Measurements from ENCODE around the gene S100A8.

Gene S100A8

DNA sequence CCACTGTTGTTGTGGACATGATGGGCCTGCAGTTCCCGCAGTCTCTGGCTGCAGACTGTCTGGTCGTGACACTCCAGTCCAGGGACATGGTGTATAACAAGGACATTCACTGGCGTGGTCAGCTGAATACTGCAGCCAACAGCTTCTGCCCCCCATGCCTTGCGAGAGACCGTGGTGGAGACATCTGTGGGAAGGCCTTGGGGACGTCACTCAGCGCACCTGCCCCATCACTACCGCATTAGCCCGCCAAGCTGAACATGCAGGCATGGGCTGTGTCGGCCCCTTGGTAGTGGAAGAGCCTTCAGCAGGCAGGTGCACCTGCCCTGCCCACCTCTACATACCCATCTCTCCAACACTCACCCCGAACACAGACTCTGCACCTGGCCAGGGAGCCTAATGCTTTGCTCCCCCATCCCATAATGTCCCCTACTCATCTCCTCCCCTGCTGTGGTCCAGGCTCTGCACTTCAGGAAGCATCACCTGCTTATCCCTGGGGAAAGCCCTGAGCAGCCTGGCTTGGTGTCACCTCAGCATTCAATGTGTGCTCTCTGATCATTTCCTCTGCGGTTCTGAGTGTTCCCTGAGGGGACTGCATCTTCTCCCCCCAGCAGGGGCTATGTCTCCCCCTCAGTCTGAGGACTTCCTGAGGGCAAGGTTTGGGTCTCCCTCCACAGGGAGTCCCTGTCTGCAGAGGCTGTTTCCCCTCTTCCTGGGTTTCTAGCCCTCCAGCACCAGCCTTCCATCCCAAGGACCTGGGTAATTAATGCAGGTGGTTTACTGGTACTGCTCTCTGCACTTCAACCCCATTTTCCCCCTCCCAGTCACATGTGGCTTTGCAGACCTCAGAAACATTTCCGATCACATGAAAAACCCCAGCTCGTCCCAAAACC is 45.4 kb downstream of the S100A8 start:
- no peak for DNase-seq

DNA sequence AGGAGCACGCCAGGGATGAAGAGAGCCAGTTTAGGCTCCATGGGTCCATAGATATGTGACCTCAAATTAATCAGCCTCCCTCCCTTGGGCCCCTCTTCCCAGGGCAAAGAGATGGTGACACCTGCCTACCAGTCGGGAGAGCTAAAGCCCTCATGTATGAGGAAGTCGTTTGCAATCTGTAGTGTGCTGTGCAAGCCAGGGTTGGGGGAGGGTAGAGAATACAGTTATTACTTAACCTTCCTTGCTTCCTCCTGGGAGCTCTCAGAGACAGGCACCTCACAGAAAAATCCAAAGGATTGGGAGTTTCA is 46.2 kb downstream of the S100A8 start:
- DNase-seq, result no peak

DNA sequence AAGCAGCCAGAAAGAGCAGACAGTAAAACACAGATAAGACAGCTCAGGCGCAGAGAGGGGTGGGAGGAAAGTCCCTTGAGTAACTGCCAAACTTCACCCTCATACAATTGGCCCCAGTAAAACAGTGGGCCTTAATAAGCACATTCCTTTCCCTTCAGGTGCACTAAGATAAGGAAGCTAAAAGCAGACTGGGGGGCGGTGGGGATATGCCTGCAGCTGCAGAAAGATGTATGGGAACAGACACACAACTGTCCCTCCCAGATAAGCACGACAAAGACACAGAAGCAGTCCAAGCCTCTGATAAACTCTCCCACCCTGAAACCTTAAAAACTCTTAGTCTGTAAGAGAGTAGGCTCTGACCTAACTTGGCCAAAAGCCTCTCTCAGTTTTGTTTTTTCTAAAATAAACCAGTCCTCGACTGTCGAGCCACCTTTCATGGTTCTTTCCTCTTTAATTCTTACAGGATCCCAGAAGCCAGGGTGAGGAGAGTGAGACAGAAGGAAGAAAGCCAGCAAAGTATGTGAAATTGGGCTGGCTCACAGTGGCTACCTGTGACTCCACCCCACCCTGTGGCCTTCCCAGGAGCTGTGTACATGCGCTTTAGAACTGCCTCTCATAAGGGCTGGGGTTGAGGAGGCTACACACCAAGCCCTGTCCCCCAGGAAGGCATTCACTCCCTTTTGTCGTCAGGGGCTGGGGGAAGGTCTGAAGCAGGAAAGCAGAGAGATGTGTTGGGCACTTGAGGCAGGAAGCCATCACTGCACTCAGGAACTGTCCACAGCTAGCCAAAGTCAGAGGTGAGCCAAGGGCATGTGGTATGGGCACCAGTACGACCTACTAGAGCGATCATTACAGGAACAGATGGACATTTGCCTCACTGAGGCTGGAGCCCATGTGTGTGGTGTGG is 46.8 kb downstream of the S100A8 start:
- no peak for DNase-seq

DNA sequence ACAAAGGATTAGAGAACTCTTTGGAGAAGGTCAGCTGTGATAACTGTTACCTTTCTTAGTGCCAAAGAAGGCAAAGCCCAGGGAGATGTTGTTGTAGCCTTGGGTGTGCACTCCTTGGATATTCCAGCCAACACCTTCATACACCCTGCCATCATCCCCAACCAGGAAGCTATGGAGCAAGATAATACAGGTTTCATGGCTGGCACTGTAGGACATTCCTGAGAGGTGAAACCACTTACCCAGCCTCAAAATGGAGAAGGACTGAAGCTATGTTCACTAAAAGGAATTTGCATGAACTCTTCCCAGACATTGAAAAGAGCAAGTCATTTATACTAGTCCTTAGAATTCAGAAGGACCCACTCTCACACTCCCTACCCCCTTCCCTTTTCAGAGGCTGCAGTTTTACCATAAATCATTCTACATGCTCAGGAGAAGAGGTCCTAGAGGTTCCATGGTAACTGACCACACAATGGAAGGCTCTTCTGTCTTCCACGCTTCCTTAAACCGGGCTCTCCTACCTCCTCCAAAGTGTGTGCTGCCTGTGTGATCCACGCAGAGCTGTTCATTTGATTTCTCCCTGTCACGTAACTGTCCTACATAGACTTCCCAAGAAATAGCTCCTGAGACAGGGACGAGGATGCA is 47.7 kb downstream of the S100A8 start:
- no peak for DNase-seq

DNA sequence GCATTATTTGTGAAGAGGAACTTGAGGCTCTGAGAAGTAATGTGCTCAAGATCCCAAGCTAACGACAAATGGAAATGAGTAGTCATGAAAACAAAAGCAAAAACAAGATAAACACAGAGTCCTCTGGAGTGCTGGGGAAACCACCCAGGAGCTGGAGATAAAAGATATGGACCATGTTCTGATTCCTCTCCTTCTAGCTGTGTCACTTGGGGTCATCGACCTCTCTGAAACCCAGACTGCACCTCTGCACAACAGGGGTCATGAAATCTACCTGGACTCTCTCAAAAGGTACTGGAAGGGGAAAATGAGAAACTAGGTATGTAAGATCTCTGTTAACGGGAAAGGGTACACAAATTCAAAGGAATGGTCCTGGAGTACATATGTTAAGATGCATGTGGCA is 48.7 kb downstream of the S100A8 start:
- DNase-seq, result no peak

DNA sequence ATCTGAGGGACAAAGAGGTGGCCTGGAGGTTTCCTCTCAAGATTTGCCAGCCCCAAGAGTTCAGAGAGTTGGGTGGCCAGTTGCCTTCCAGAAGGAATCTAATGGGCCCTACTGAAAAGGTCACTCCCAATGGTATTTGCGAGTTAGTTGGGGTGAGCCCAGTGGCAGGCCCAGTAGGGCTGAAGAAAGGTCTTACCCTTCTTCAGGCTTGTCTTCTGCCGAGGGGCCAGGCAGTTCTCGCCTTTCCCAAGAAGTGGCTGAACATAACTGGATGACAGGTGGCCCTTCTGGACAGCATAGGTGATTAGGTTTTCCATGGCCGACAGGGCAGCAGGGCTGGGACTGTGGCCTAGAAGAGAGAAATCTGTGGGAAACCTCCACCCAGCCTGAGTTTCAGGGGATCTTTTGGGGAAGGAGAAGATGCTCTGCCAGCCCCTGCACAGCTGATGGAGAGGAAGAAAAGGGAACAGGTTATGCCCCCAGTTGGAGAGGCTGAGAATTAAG is 49.4 kb downstream of the S100A8 start:
- no peak for DNase-seq

DNA sequence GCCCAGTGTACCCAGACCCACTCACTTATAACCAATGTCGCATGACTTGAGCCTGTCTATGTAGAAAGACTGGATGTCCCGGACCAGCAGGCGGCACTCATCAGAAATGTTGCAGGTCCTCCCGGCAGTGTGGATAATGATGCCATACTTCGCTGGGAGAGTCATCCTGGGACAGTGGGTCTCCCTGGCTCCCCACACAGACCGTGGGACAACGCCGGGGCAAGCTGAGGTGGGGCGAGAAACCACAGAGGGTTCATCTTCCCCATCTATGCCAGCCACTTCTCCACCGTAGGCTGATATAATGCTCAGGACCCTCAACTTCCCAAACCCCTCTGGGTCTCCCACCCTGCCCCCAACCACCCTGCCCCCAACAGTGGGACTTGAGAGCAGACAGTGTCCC is 50.5 kb downstream of the S100A8 start:
- DNase-seq, result no peak
